Upper lobe of left lung (tissue), 6 donors: ENCODE results near the gene VEZT. TPM values are rescaled to one million over a fixed set of nuclear protein-coding genes. Genes with fewer than 3 reads are reported as not detected.

Source experiments
- ATAC-seq, 2 donors: fragments of 200-7000 bp; cut with Tn5 transposase; one replicate each; pipeline ENCODE4 v1.9.1; 2022; ENCODE audit warnings: mild to moderate bottlenecking in 2 of 2, moderate library complexity in 2 of 2; ENCODE audit not compliant: low FRiP score in 2 of 2
- DNase-seq, 2 donors: peaks; one replicate each; pipeline ENCODE4 v3.0.0-alpha.2; 2019 to 2020
- H3K27ac ChIP-seq, 4 donors: fragments of 200-600 bp; sonication (generic); one replicate each; pipeline ENCODE4 v1.5.1; 2016 to 2019
- H3K27me3 ChIP-seq, 4 donors: fragments of 200-600 bp; sonication (generic); one replicate each; pipeline ENCODE4 v1.5.1; 2017 to 2019
- H3K36me3 ChIP-seq, 4 donors: fragments of 200-600 bp; sonication (generic); one replicate each; pipeline ENCODE4 v1.5.1; 2016 to 2019
- H3K4me1 ChIP-seq, 4 donors: fragments of 200-600 bp; sonication (generic); one replicate each; pipeline ENCODE4 v1.5.1; 2018 to 2019
- H3K4me3 ChIP-seq, 4 donors: fragments of 200-600 bp; sonication (generic); one replicate each; pipeline ENCODE4 v1.5.1; 2017 to 2019; ENCODE audit warnings: mild to moderate bottlenecking in 2 of 4, moderate library complexity in 1 of 4
- H3K9me3 ChIP-seq, 4 donors: fragments of 200-600 bp; sonication (generic); one replicate each; pipeline ENCODE4 v1.5.1; 2018 to 2019
- CTCF ChIP-seq, 6 experiments: fragments of 450-650 bp in 4 of 6; fragments of 200-600 bp in 2 of 6; sonication (generic) in 2 of 6; IDR thresholded peaks; one replicate each; pipeline ENCODE4 v1.5.1; 2016 to 2019; ENCODE audit warnings: antibody characterized with exemption in 6 of 6
- EP300 ChIP-seq, 4 donors: sonication (generic); formaldehyde crosslinking; IDR thresholded peaks; one replicate each; pipeline ENCODE4 v1.5.1; 2017; ENCODE audit warnings: antibody characterized with exemption in 4 of 4, control low read depth in 2 of 4
- POLR2A ChIP-seq, 4 donors: fragments of 450-650 bp; IDR thresholded peaks; one replicate each; pipeline ENCODE4 v1.5.1; 2016 to 2017; ENCODE audit warnings: antibody characterized with exemption in 4 of 4, mild to moderate bottlenecking in 2 of 4
- POLR2AphosphoS5 ChIP-seq, 2 donors: sonication (generic); formaldehyde crosslinking; IDR thresholded peaks; one replicate each; pipeline ENCODE4 v1.5.1; 2017; ENCODE audit warnings: antibody characterized with exemption in 2 of 2
- WGBS, 2 donors: methylation state at CpG; one replicate each; pipeline ENCODE4 v1.1.5; 2017 to 2018; 5-methylcytosine and 5-hydroxymethylcytosine counted together
- total RNA-seq, 6 donors: library from RNA; depleted of rRNA in 4 of 6; stranded (reverse); fragments of >200 nt in 4 of 6; gene quantifications; one replicate each; pipeline versions ENCODE4 v1.1.0 to v1.2.1, GENCODE V29; 2016 to 2021
- donor health status: DM: no; HTN: no; CAD: no; lungs with moderate emphysema.
- donor health status: DM: no; HTN: yes; CAD: no; lungs with severe emphysema.

The VEZT gene
- total RNA-seq, 6 donors from 2014 or later, result 29.6 to 119 (median 69.5) TPM

DNA sequence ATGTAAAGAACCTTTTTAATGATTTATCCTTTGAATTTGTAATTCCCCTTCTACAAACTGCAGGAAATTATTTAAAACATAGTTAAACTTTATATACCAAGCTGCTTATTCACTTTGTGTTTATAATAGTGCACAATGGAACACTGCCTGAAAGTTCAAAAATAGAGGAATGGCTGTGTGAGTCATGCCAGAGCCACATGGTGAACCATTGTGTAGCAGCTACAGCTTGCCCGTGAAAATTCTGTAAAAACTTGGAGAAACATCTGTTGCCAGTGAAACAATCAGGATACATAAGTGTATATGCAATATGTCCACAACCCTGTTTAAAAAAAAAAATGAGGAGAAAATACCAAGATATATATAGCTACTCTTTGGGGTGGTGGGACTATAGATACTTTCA is 59.5 kb downstream of the VEZT start:
- WGBS, 2 donors, result 61 to 75% methylated on average over 1 of the region's 1 CpG
- ATAC-seq (no peak), DNase-seq (no peak)
- H3K4me3 ChIP-seq, result no peak overlapping the region
- peaks cover 0 to 54% (median 8%) of the 10 kb centered on the region in 4 donors for H3K36me3 ChIP-seq
- no peaks in the 10 kb centered on the region for H3K27me3 ChIP-seq
- H3K9me3 ChIP-seq, result no peaks in the 10 kb centered on the region
- no peak overlapping the region for H3K27ac ChIP-seq
- TF ChIP-seq CTCF (IDR thresholded peaks at IDR 0.05) (no peak), EP300 (IDR thresholded peaks at IDR 0.05) (no peak), POLR2AphosphoS5 (IDR thresholded peaks at IDR 0.05) (no peak), POLR2A (IDR thresholded peaks at IDR 0.05) (no peak)
- no peaks in the 10 kb centered on the region for H3K4me1 ChIP-seq

DNA sequence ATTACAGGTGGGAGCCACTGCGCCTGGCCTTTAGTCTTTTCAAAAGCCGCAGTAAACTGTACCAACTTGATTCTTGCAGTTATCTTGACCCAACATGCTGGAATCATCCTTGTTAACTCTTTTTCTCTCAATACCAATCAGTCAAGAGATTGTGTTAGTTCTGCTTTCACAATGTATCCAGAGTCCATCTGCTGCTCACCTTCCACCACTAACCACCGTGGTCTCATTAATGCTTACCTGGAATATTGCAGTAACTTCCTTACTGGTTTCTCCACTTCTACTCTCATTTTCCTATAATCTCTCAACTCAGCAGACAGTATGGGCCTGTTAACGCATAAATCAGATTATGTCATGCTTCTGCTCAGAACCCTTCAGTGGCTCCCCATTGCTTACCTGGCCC is 62.2 kb downstream of the VEZT start:
- TF ChIP-seq EP300 (IDR thresholded peaks at IDR 0.05), result no peak
- ATAC-seq (no peak), DNase-seq (no peak)
- Histone ChIP-seq H3K4me1 (no peaks in the 10 kb centered on the region), H3K36me3 (peaks cover 4 to 61% (median 20%) of the 10 kb centered on the region in 4 donors), H3K27me3 (no peaks in the 10 kb centered on the region), H3K4me3 (no peak overlapping the region), H3K27ac (no peak overlapping the region), H3K9me3 (no peaks in the 10 kb centered on the region)
- 95 to 96% methylated on average over 4 of the region's 4 CpGs for WGBS, 2 donors

GRCh38 chr12:95282266-95282665 is 64.7 kb downstream of the VEZT start:
- ATAC-seq, result no peak
- Histone ChIP-seq H3K27me3 (no peaks in the 10 kb centered on the region), H3K4me1 (no peaks in the 10 kb centered on the region), H3K27ac (no peak overlapping the region), H3K9me3 (no peaks in the 10 kb centered on the region), H3K36me3 (peaks cover 4 to 60% (median 20%) of the 10 kb centered on the region in 4 donors), H3K4me3 (no peak overlapping the region)
- DNase-seq, result no peak
- no peak for TF ChIP-seq CTCF (IDR thresholded peaks at IDR 0.05)
- no peak for TF ChIP-seq POLR2AphosphoS5 (IDR thresholded peaks at IDR 0.05)
- TF ChIP-seq EP300 (IDR thresholded peaks at IDR 0.05), result no peak
- TF ChIP-seq POLR2A (IDR thresholded peaks at IDR 0.05), result no peak
- 97 to 98% methylated on average over 6 of the region's 6 CpGs for WGBS, 2 donors

DNA sequence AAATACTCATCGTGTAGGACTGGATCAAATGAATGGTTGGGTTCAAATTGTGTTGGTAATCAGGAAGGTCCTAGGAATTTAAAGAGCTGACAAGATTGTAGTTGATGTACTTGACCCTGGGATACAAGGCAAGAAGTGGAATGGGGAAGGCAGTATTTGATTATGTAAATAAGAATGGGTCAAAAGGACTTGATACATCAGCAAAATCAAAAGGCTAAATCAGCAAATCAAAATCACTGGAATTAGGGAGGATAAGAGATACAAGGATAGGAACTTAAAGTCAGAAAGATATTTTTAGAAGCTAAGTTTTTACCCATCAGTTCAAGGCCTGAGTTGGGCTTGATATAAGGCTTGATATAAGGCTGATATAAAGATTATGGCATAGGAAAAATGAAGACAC is 65.8 kb downstream of the VEZT start:
- ATAC-seq, result no peak
- TF ChIP-seq POLR2AphosphoS5 (IDR thresholded peaks at IDR 0.05) (no peak), EP300 (IDR thresholded peaks at IDR 0.05) (no peak), CTCF (IDR thresholded peaks at IDR 0.05) (no peak), POLR2A (IDR thresholded peaks at IDR 0.05) (no peak)
- H3K36me3 ChIP-seq, result peaks cover 4 to 69% (median 20%) of the 10 kb centered on the region in 4 donors

DNA sequence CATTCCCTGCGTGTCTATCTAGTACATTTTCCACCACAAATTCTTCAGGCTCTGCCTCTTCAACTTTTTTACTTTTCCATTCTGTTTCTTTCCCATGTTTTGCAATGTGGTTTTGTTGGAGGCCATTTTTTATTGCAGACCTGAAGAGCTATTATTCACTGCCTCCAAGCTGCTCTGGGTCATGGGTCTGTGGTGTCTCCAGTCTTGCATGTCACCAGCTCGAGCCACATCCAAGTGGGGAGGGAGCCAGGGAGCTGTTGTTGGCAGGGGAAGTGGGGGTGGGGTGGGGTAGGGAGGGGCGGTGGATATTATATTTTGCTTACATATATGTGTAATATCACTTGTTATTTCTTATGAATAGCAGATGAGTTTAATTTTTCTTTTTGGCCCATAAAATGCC is 69.1 kb downstream of the VEZT start:
- H3K36me3 ChIP-seq, result peaks cover 4 to 72% (median 17%) of the 10 kb centered on the region in 4 donors
- TF ChIP-seq POLR2AphosphoS5 (IDR thresholded peaks at IDR 0.05), result no peak
- no peak for TF ChIP-seq CTCF (IDR thresholded peaks at IDR 0.05)
- TF ChIP-seq POLR2A (IDR thresholded peaks at IDR 0.05), result no peak
- DNase-seq, result no peak

More for the DNA sequence above, 65.8 kb downstream of the VEZT start:
- no peaks in the 10 kb centered on the region for H3K27me3 ChIP-seq
- 92 to 94% methylated on average over 1 of the region's 1 CpG for WGBS, 2 donors
- no peaks in the 10 kb centered on the region for H3K9me3 ChIP-seq
- DNase-seq, result no peak
- no peaks in the 10 kb centered on the region for H3K4me1 ChIP-seq
- H3K27ac ChIP-seq, result no peak overlapping the region
- H3K4me3 ChIP-seq, result no peak overlapping the region

More for the DNA sequence above, 69.1 kb downstream of the VEZT start:
- Histone ChIP-seq H3K27ac (no peak overlapping the region), H3K9me3 (no peaks in the 10 kb centered on the region), H3K4me1 (no peaks in the 10 kb centered on the region), H3K4me3 (no peak overlapping the region), H3K27me3 (no peaks in the 10 kb centered on the region)
- no peak for ATAC-seq
- WGBS, 2 donors, result 77 to 79% methylated on average over 3 of the region's 3 CpGs
